Measurements from ENCODE around the gene ZNF385C. TPM values are rescaled to one million over a fixed set of nuclear protein-coding genes. Genes with fewer than 3 reads are reported as not detected.

Gene ZNF385C
- total and polyA plus RNA-seq, 2 of the 13 experiments (the other 11 are each of a cell fraction or from before 2014, with no cell fraction given) = 2.3 to 6.1 TPM

GRCh38 chr17:41989702-41990419 lies 108.4 kb downstream of the ZNF385C start (continued):
- TF ChIP-seq ZNF503 (CRISPR knock-in tag; IDR thresholded peaks at IDR 0.05) = no peak
- no peak for TF ChIP-seq KAT8 (CRISPR knock-in tag; IDR thresholded peaks at IDR 0.05)
- TF ChIP-seq REPIN1 (CRISPR knock-in tag; IDR thresholded peaks at IDR 0.05; ENCODE audit: borderline replicate concordance, low read depth) = no peak
- TF ChIP-seq ZNF432 (CRISPR knock-in tag; IDR thresholded peaks at IDR 0.05; ENCODE audit: borderline replicate concordance) = no peak
- TF ChIP-seq E2F1 (CRISPR knock-in tag; IDR thresholded peaks at IDR 0.05) = no peak
- no peak for TF ChIP-seq MTA3 (CRISPR knock-in tag; IDR thresholded peaks at IDR 0.05)
- no peak for TF ChIP-seq HNF1A (IDR thresholded peaks at IDR 0.05; ENCODE audit: low read depth)
- no peak for TF ChIP-seq HNF1A (CRISPR knock-in tag; IDR thresholded peaks at IDR 0.05; ENCODE audit: borderline replicate concordance)
- TF ChIP-seq HOXA7 (CRISPR knock-in tag; IDR thresholded peaks at IDR 0.05) = no peak
- no peak for TF ChIP-seq SIN3A (IDR thresholded peaks at IDR 0.05; ENCODE audit: borderline replicate concordance, low read depth, low read length)
- no peak for TF ChIP-seq MBNL3 (CRISPR knock-in tag; conservative IDR thresholded peaks at IDR 0.05)
- peak; percentile 84 for TF ChIP-seq HDAC2 (CRISPR knock-in tag; IDR thresholded peaks at IDR 0.05)
- peak; percentile 73; the same call in 1 of the 2 replicates for TF ChIP-seq CBX5 (CRISPR knock-in tag; IDR thresholded peaks at IDR 0.05; ENCODE audit: borderline replicate concordance)
- no peak for TF ChIP-seq ZNF354B (CRISPR knock-in tag; IDR thresholded peaks at IDR 0.05)
- TF ChIP-seq GATAD1 (CRISPR knock-in tag; IDR thresholded peaks at IDR 0.05) = peak; percentile 48; the same call in 1 of the 2 replicates
- TF ChIP-seq CAMTA2 (CRISPR knock-in tag; IDR thresholded peaks at IDR 0.05; ENCODE audit: borderline replicate concordance) = no peak
- no peak for TF ChIP-seq ZNF292 (CRISPR knock-in tag; IDR thresholded peaks at IDR 0.05; ENCODE audit: borderline replicate concordance, low read depth)
- TF ChIP-seq PHF5A (CRISPR knock-in tag; IDR thresholded peaks at IDR 0.05; ENCODE audit: low read depth, unreplicated experiment) = no peak
- peak; percentile 74; the same call in 1 of the 2 replicates for TF ChIP-seq ZGPAT (CRISPR knock-in tag; IDR thresholded peaks at IDR 0.05)
- TF ChIP-seq ZKSCAN8 (CRISPR knock-in tag; IDR thresholded peaks at IDR 0.05; ENCODE audit: borderline replicate concordance) = no peak
- TF ChIP-seq FOXO1 (CRISPR knock-in tag; IDR thresholded peaks at IDR 0.05) = peak; percentile 48; the same call in 1 of the 2 replicates
- peak; percentile 49; the same call in 1 of the 2 replicates for TF ChIP-seq RARA (CRISPR knock-in tag; IDR thresholded peaks at IDR 0.05)
